Keratinocyte (primary cell): ENCODE data around the gene RAPGEF3.

Experiments used
- EZH2 ChIP-seq: IDR thresholded peaks from one replicate; pipeline ENCODE4 v1.6.1; 2012; ENCODE audit warnings: inconsistent platforms, mild to moderate bottlenecking, low read length, moderate library complexity
- TF ChIP-seq, protein P1 (sequence below), 3 experiments: IDR thresholded peaks in 1 of 3; conservative IDR thresholded peaks in 1 of 3; optimal IDR thresholded peaks in 1 of 3; 2 replicates in 2 of 3; 3 replicates in 1 of 3; pipeline versions ENCODE3 to v1.5.1; 2011; ENCODE audit warnings: low read length in 3 of 3, mild to moderate bottlenecking in 3 of 3, moderate library complexity in 2 of 3, control low read depth in 1 of 3, inconsistent platforms in 1 of 3; ENCODE audit not compliant: insufficient read depth in 2 of 3; ENCODE audit errors: extremely low read depth in 1 of 3

DNA sequence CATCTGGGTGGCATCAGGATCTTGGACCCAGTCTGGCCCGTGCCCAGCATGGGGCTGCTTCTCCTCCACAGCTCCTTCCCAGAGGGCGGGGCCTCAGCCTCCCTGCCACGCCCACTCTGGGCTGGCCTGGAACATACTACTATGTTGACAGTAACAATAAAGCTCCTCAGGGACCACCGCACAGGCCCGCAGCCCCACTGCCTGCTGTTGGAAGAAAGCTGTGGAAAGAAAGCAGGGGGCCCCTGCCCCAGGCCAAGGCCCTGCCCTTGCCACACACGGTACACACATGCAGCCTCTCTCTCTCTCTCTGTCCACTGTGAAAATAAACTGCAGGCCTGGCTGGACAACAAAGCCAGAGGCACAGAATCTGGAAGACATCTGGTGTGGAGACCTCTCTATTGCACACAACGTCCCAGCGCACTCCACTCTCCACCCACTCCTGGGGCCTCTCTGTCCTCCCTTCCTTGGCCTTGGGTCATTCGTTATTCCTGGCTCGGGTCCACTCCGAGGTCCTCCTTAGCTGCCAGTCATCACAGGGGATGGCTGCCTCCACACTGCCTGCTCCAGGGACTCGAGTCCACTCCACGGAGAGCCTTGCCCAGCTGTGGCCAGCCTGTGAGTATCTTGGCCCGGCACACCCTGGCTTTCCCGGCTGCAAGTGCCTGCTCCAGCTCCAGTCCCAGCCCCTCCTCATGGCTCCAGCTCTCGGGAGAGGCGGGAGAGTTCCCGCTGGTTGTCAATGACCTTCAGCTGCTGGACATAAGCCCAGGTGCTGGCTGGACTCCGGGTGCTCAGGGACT is 21.6 kb downstream of the RAPGEF3 start:
- TF ChIP-seq, protein P1, sequence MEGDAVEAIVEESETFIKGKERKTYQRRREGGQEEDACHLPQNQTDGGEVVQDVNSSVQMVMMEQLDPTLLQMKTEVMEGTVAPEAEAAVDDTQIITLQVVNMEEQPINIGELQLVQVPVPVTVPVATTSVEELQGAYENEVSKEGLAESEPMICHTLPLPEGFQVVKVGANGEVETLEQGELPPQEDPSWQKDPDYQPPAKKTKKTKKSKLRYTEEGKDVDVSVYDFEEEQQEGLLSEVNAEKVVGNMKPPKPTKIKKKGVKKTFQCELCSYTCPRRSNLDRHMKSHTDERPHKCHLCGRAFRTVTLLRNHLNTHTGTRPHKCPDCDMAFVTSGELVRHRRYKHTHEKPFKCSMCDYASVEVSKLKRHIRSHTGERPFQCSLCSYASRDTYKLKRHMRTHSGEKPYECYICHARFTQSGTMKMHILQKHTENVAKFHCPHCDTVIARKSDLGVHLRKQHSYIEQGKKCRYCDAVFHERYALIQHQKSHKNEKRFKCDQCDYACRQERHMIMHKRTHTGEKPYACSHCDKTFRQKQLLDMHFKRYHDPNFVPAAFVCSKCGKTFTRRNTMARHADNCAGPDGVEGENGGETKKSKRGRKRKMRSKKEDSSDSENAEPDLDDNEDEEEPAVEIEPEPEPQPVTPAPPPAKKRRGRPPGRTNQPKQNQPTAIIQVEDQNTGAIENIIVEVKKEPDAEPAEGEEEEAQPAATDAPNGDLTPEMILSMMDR (optimal IDR thresholded peaks at IDR 0.05 in 1 of 3, IDR thresholded peaks at IDR 0.05 in 1 of 3, conservative IDR thresholded peaks at IDR 0.05 in 1 of 3; ENCODE audit: extremely low read depth in 1 of 3, insufficient read depth in 2 of 3, low read length in 3 of 3) = no peak
- TF ChIP-seq EZH2 = no peak
